Measurements from ENCODE around the gene MID1. TPM values are rescaled to one million over a fixed set of nuclear protein-coding genes. Genes with fewer than 3 reads are reported as not detected.
A peak's percentile ranks its signal among the peaks of the same experiment; 100 is the strongest.
"Not testable (repeated sequence)": the region's sequence is repeated elsewhere in the genome, so short reads cannot be mapped to it uniquely, and the experiment has no call there.

MID1 gene
- total RNA-seq, 1 donor from 2014 or later: 30.6 TPM

DNA sequence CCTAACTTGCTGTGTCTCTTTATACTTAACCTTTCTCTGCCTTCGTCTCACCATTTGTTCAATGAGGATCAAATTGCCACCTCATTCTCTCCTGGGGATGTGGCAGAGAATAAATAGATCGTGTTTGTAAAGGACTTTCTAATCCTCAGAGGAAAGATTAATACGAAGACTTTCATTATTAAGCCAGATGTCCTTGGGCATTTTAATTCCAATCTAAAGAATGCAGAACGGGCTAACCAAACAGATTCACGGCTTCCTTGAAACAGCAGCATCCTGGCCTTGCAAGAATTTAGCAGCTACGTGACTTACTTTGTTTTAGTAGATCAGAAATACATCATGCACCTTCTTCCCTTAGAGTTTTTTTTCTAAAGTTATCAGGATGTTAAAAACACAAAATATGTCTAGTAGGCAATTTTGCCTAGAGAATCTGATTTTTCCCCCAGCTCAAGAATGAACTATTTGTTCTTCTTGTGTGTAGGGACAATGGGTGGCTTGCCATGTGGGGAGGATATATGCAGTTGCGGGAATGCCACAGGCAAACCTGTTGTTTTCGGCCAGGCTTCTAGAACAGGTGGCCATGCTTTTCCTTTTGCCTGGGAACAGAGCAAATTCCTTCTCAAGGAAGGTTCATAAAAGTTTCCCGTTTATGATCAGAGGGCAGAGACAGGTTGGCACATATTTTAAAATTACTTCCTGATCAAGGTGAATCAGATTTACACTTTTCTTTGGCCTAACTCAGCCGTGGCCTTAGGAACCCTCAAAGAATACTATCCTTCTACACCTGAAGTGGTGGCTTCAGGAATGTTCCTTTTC lies 3.0 kb downstream of the MID1 start:
- no peak for DNase-seq (ENCODE audit: low spot score)

DNA sequence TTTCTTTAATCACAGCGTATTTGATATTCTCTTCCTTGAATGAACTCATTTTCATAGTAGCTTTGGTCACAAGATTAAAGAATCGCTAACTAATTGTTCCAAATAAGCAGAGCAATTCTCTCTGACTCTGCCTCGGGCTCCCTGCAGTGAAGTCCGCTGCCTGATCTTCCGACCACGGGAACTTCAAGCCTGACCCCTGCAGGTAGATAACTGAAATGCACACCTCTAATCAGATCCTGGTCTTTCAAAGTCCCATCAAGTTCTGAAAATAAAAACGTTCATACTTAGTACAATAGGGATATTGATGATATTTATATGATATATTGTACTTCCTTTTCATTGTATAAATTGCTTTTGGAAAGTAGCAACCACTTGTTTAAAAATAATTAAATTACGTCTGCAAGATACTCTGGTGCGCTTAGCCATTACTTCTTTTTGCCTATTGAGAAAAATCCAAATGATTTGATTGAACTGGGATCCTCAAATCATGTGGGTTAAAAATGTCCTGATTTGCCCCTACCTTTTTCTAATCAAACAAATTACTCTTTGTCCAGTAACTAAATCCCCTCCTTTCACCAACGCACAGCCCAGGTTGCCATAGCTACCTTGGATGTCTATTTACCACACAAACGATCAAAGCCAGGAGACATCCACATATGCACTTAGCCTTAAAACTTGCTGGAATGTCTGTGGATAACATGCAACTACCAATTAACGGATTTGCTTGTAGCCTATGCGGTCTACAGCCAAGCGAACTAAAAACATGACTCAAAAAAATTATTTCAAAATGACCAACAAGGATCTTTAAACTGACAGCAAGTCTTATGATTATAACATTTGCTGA lies 4.2 kb downstream of the MID1 start:
- DNase-seq (ENCODE audit: low spot score): peak; percentile 50

DNA sequence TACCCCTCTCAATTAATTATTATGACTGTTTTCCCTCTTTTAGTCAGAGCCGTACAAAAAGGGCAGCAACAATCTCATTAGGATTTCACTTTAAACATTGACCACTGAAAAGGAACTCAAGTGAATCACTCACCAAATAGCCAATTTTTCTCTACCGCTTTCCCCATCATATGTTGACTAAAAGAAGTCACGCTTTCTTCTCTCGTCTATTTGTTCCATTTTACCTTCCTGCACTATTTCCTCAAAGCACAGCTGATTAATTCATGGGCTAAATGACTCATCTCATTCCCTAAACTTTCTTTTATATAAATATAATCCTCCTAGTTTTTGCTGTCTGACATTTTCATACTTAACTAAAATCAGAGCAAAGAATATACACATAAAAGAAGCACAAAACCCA lies 8.2 kb downstream of the MID1 start:
- DNase-seq (ENCODE audit: low spot score): no peak

DNA sequence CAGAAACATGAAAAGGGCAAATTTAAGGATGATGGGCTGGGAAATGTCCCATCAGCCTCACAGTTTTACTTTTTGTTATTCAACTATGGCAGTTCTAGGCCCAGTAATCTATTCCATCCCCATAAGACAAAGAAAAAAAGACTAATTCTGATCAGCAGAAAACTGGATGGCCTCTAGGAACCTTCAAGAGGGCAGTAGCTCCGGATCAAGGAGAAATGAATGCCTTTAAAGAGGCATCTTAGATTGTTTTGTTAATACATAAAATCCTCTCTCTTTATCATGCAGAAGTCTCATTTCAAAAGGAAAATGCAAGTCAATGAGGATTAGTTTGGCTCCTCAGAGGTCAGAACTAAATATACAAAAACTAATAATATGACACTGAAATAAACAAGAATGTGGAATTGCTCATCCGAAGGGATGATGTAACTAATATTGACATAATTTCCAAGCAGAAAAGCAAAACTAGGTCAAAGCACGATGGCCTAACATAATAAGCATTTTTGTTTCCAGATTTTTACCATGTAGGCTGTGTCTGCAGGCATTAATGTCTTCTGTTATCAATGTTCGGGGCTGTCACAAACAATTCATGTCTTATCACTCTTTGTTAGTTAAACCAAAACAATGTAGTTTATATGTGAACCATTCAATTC lies 8.8 kb downstream of the MID1 start:
- DNase-seq (ENCODE audit: low spot score): no peak

DNA sequence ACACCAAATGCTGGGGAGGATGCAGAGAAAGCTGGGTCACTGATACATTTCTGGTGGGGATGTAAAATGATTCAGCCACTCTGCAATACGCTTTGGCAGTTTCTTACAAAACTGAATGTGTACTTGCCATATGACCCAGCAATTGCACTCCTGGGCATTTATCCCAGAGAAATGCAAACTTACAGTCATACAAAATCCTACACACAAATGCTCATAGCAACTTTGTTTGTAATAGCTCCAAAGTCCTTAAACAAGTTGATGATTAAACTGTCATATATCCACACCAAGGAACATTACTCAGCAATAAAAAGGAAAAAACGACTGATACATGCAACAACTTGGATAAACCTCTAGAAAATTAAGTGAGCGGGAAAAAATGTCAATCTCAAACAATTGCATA lies 12.3 kb downstream of the MID1 start:
- no peak for DNase-seq (ENCODE audit: low spot score)

DNA sequence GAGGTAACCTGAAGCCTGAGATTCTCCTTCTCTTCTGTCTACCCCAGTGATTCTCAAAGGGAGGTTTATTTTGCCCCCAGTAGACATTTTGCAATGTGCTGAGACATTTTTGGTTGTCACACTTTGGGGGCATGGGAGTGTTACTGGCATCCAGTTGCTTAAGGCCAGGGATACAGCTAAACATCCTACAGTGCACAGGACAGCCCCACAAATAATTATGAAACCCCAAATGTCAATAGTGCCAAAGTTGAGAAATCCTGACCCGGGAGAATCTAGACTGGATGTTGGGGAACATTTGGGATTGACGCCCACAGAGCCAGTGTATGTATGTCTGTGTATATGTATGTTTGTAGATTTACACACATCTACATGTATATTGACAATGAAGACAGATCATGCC lies 13.2 kb downstream of the MID1 start:
- no peak for DNase-seq (ENCODE audit: low spot score)

DNA sequence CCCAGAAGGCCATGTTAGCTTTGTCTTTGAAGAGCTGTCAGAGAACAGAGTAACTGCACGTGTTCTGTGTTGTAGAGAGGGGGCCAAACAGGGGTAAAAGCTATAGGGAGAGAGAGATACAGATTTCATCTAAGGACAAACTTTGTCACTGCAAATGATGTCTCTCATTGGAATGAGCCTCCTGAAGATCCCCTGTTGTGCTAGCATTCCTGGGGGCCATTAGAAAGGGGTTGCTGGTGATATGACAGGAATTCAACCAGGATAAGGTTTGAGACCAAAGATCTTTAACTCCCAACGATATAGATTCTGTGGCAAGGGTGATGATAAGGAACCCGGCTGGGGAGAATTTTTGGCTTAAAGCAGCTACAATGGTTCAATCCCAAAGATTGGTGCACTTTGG lies 16.8 kb downstream of the MID1 start:
- no peak for DNase-seq (ENCODE audit: low spot score)

DNA sequence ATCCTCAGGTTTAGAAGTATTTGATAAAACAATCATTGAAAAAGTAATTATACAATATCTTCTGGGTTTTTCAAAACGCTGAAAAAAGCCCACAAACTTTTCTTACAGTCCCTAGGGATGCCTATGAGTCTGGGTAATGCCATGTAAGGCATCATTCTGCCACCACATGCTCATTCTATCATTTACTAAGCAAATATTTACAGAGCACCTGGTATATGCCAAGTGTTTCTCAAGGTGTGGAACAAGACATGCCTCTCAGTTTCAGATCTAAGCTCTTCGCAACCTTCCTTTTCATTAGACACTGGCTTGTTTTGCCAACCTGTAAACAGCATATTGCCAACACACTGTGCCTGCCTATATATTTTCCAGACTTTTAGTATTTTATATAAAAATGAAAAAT lies 17.7 kb downstream of the MID1 start:
- DNase-seq (ENCODE audit: low spot score): no peak

DNA sequence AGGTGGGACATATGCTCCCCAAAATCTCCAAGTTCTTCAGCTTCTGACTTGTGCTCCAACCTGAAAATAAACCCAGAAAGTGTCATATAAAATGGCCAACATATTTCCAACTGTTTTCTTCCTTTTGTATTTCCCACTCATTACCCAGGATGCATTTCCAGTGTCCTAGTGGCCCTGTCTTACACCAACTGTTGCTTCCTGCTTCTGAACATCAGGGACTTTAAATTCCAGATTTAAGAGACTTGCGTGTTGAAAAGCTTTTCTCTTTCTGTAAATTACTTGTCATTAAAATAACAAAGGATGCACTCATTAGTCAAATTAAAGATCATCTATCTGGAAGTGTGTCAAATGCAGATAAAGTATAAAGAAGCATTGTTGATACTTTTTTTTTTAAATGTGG lies 19.9 kb downstream of the MID1 start:
- DNase-seq (ENCODE audit: low spot score): no peak

DNA sequence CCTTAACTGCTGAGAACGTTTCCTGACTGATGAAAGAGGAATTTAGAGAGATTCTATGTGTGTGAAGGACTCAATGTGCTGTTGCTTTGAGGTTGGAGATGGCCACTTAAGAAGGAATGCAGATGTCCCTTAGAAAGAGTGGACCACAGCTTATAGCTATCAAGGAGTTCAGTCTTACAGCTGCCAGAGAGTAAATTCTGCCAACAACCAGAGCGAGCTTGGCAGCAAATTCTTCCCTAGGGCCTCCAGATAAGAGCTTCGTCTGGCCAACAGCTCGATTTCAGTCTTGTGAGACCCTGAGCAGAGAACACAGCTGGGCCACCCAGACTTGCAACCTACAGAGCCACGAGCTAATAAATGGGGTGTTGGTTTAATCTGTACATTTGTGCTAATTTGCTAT lies 21.8 kb downstream of the MID1 start:
- no peak for DNase-seq (ENCODE audit: low spot score)

DNA sequence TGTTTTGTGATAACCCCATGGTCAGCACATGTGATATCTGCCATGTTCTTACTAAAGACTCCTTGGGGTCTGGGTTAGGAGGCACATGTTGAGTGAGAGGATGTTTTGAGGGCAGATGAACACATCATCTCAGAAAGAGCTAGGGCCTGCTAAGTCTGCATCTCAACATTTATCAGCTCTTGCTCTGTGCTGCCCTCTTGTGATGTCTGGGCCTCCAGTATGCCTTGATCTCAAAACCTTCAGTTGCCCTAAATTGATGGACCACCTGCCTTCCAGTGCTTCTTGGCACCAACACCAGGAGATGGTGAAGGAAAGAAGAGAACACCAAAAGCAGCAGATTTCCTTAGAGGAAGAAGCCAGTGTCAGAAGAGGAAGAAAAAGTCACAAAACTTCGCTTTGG lies 22.5 kb downstream of the MID1 start:
- no peak for DNase-seq (ENCODE audit: low spot score)

DNA sequence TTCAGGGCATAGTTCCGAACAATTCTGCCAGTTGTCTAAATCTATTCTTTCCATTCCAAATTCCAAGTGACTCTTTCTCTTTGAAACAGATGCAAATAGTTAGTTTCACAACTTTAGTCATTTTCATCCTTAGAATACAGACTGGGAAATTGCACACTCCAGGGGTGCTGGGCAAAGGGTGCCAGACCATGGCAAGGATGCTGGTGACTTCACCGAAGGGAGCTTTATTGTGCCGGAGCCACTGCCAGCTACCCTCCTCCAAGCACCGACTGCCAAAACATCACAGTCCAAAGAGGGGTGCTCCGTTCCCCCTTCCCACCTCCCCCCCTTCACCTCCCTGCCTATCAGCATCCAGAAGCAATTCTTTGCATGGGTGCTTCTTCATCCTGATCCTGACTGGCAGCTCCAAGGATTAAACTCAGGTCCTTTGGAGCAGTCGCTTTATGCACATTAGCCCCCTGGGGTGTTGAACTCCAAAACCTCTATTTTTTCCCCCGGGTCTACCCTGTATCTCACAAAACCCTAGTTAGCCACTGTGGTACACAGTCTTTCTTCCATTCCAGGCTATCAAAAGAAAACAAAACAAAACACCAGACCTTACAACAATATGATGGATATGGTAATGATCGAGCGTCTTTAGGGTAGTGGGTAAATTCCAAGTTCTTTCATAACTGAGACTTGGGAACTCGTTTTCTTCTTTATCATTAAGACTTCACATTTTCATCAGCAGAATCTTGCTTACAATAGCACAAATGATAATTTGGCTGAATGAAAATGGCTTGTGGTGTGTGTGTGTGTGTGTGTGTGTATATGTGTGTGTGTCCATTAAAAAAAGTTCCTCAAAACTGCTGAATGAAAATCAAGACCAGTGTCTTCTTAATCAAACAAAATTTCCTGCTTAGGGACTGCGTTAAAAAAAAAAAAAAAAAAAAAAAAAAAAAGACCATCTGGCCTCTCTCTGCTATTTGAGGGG lies 28.7 kb downstream of the MID1 start:
- DNase-seq (ENCODE audit: low spot score): no peak

DNA sequence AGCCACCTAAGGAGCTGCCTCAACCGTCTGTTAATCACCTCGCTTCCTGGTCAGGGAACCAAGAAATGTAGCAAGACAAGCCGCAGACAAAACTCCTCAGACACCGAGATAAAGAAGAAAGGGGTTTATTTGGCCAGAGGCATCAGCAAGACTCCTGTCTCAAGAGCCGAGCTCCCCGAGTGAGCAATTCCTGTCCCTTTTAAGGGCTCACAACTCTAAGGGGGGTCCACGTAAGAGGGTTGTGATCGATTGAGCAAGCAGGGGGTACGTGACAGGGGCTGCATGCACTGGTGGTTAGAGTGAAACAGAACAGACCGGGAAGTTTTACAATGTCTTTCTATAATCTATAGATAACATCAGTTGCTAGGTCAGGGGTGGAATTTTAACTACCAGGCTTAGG lies 30.6 kb downstream of the MID1 start:
- DNase-seq (ENCODE audit: low spot score): not testable (repeated sequence)

DNA sequence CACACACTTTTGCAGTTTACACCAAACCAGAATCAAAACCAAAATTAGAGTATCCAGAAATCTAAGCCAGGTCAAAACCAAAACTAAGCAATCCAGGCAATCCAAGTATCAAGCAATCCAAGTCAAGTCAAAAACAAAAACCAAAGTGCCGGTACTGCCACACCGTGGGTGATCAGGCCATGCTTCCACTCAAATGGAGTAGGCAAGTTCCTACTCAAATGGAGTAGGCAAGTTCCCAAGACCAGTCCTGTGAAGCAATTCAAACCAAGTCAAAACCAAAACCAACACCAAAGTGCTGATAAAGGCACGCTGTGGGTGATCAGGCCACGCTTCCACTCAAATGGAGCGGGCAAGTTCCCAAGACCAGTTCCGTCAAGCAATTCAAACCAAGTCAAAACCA lies 31.3 kb downstream of the MID1 start:
- DNase-seq (ENCODE audit: low spot score): no peak

DNA sequence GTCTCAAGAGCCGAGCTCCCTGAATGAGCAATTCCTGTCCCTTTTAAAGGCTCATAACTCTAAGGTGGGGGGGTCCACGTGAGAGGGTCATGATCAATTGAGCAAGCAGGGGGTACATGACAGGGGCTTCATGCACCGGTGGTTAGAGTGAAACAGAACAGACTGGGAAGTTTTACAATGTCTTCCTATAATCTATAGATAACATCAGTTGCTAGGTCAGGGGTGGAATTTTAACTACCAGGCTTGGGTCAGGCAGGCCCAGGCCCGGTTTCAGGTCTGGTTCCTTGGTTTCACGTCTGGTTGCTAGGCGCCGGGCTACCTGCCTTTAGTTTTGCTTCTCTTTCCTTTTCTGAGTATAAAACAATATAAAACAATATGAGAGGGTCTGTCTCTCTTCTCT lies 35.5 kb downstream of the MID1 start:
- DNase-seq (ENCODE audit: low spot score): not testable (repeated sequence)

DNA sequence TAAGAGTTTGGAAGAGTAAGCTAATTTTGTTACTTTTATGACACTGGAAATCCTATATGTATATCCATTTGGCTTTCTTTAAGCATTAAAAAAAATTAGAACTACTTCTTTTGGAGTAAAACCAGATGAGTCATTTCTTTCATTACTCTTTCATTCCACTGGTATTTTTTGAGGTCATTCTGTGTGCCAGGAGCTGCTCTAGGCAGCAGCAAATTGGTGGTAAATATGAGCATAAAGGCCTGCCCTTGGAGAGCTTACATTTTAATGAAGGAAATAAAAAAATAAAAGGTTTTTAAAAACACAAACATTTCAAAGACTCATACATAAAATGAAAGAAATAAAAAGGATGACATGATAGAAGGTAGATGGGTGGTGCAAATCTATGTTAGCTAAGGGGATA lies 37.4 kb downstream of the MID1 start:
- no peak for DNase-seq (ENCODE audit: low spot score)

DNA sequence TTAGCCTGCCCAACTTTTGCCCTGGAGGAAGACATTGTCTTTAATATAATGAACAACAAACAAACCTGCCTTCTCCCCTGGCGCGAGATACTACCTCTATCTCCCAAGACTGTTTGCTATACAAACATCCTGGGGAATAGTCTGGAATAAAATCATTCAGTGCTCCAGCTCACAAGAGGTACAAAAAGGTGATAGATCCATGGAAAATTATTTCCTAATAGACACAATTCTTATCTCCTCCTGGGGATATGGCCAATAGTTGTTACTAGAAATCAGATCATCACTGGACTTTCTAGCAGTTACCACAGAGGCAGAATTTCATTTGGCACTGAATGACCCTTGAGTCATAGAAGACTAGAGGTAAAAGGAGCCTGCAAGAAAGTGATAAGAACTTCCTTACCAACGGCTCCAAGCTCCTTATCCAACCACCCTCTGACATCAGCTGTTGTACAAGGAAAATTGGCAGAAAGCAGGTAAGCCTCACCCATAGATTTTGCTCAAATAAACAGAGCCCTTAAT lies 38.1 kb downstream of the MID1 start:
- no peak for DNase-seq (ENCODE audit: low spot score)

DNA sequence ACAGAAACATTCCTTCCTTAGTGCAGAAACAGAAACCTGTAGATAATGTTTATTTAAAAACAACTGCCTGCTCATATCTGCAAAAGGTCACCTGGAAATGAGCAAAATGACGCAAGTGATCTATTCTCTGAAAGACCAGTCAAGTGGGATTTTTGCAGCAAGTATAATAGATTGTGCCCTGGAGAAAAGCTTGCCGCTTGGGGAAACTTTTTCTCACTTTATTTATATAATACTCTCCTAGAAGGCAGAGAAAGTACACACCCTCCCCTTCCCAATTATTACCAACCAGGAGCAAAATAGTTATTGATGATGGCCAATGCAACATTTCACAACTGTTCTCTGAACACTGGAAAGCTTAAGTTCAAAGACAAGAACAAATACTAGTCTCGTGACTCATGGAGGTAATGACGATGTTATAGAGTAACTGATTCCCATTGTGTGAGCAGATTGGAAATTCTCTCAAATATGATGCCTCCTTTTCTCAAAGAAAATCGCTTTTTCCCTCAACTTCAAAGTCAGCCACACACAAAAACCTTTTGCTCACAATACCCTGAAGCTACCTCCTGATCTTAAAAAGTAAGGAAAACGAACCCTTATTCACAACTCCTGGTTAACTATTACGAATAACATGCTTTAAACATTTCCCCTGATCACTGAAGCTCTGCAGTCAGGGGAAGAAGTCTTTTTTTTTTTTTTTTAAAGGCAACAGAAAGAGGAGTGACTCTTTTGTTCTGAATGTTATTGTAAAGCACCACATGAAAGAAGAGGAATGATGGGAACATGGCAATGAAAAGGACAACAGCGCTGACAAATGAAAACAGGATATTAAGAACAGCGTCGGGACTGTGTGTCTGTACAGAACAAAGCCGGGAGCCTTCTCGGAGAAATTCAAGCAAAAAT lies 41.0 kb downstream of the MID1 start:
- DNase-seq (ENCODE audit: low spot score): no peak

DNA sequence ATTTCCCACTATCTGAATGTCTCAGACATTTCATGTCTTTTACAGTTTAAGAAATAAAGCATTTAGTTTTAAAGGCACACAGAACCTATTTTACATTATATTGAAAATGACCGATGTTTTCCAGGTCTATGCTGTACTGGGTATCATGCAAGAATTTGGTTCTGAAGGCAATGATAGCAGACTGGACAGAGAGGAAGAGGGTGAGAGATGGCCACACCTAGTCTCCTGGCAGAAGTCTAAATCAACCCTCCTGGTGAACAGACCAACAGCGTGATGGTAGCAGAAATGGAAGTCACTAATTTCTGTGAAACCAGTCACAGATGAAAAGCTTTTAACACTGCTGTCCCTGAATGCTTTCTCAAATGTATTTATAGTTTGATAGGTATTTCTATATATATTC lies 41.9 kb downstream of the MID1 start:
- DNase-seq (ENCODE audit: low spot score): no peak

DNA sequence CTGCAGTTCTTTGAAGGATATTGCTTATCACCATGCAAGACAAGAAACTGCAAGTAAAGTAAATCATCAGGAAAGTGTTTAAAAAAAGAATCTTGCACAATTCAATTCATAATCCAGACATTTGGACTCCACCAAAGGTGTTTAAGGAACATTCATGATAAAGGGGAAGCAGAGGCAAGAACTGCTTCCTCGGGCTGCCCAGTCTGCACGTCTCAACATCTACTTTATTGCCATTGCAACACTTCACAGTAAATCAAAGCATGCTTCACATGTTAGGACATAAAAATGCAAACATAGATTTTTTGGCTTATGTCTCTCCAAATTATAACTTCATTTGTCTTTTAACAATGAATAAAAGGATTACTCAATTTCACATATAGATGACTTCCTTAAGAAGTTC lies 42.5 kb downstream of the MID1 start:
- DNase-seq (ENCODE audit: low spot score): no peak
